Small intestine (tissue), 7 donors: ENCODE results near the gene GLTP. TPM values are rescaled to one million over a fixed set of nuclear protein-coding genes. Genes with fewer than 3 reads are reported as not detected.
A peak's percentile ranks its signal among the peaks of the same experiment; 100 is the strongest.
"Not testable (repeated sequence)": the region's sequence is repeated elsewhere in the genome, so short reads cannot be mapped to it uniquely, and the experiment has no call there.

ENCODE experiments used
- DNase-seq, 2 donors: peaks; one replicate each; pipeline versions ENCODE4 v3.0.0 to v3.0.0-alpha.2; 2013
- FAIRE-seq: peaks from 2 replicates; lab custom pipeline; 2012; peaks lifted over from hg19 to GRCh38; lab: Jason Lieb, UNC
- H3K27ac ChIP-seq, 3 donors: one replicate each; pipeline ENCODE4 v1.5.1; 2013; ENCODE audit warnings: low read length in 2 of 3, mild to moderate bottlenecking in 2 of 3, control low read depth in 1 of 3, inconsistent platforms in 1 of 3, low read depth in 1 of 3, moderate library complexity in 1 of 3
- H3K27me3 ChIP-seq, 3 donors: one replicate each; pipeline ENCODE4 v1.6.1; 2013; ENCODE audit warnings: low read length in 3 of 3, inconsistent platforms in 1 of 3; ENCODE audit not compliant: control insufficient read depth in 3 of 3, insufficient read depth in 3 of 3
- H3K36me3 ChIP-seq, 3 donors: one replicate each; pipeline ENCODE4 v1.6.1; 2013; ENCODE audit warnings: low read length in 3 of 3, inconsistent platforms in 1 of 3, low read depth in 1 of 3, mild to moderate bottlenecking in 1 of 3, moderate library complexity in 1 of 3; ENCODE audit not compliant: control insufficient read depth in 3 of 3, insufficient read depth in 2 of 3
- H3K4me1 ChIP-seq, 3 donors: one replicate each; pipeline ENCODE4 v1.6.1; 2013; ENCODE audit warnings: low read length in 2 of 3, inconsistent platforms in 1 of 3, low read depth in 1 of 3, mild to moderate bottlenecking in 1 of 3, moderate library complexity in 1 of 3; ENCODE audit not compliant: control insufficient read depth in 3 of 3, insufficient read depth in 2 of 3
- H3K4me3 ChIP-seq, 3 donors: one replicate each; pipeline ENCODE4 v1.5.1; 2013; ENCODE audit warnings: low read length in 3 of 3, control low read depth in 1 of 3, inconsistent platforms in 1 of 3, low read depth in 1 of 3, mild to moderate bottlenecking in 1 of 3, moderate library complexity in 1 of 3
- H3K9me3 ChIP-seq, 2 donors: one replicate each; pipeline ENCODE4 v1.6.1; 2013; ENCODE audit warnings: low read depth in 1 of 2, low read length in 1 of 2; ENCODE audit not compliant: control insufficient read depth in 2 of 2, insufficient read depth in 1 of 2
- WGBS, 3 donors: extraction: QIAGEN DNeasy Blood & Tissue Kit; methylation state at CpG; one replicate each; pipeline ENCODE4 v1.1.7; 2013; 5-methylcytosine and 5-hydroxymethylcytosine counted together
- polyA plus RNA-seq, 4 donors: library from polyadenylated mRNA; stranded (reverse) in 3 of 4; unstranded in 1 of 4; fragments of 200-250 nt in 3 of 4; fragments of 120-200 nt in 1 of 4; gene quantifications; one replicate each; pipeline versions ENCODE4 v1.2.1 to v1.2.3, GENCODE V29; 2013
- donor health status: healthy with polysubstance abuse.
- donor health status: control.
- donor health status: control.
- donor health status: Bipolar disorder and iron deficiency.
- donor health status: healthy.

GLTP gene
- polyA plus RNA-seq, 4 donors, result 16.6 to 35.5 (median 32.1) TPM

DNA sequence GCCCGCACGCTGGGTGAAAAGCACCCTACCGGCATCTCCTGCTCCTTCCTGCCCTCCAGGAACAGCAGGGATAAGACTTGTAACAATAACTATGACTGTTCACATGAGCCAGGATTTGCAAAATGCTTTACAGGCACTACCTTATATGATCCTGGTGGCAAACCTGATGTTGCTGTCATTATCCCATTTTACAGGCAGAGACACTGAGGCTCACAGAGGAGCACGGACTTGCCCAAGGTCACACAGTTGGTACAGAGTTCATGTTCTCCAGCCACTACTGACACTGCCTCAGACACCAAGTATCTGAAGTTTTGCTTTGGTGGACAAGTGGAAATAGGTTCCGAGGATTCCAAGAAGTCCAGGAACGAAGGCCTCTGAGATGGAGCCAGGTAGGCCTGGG is 22.6 kb downstream of the GLTP start:
- Histone ChIP-seq H3K4me1 (peaks cover 0 to 18% (median 8%) of the 10 kb centered on the region in 3 donors), H3K36me3 (peaks cover 0 to 62% (median 8%) of the 10 kb centered on the region in 3 donors), H3K9me3 (no peaks in the 10 kb centered on the region), H3K4me3 (no peak overlapping the region), H3K27me3 (no peaks in the 10 kb centered on the region), H3K27ac (no peak overlapping the region)
- 95 to 97% (median 95%) methylated on average over 6 of the region's 6 CpGs for WGBS, 3 donors
- DNase-seq (no peak), FAIRE-seq (no peak)

DNA sequence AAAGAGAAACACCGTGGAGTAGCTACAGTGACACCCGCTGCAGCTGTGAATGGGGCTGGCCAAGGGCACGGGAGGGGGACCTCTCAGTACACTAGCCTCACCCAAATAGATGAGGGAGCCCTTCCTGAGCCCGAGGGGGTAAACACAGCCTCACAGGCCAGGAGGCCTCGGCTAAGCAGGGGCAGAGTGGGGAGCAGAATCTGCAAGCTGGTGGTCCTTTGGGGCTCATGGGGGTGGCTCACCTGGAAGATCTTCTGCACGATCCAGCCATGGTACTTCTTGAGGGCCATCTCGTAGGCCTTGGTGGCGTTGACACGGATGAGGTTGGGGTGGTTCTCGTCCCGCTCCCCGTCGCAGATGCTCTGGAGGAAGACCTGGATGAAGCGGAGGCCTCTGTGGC is 25.0 kb downstream of the GLTP start:
- H3K27me3 ChIP-seq, result no peaks in the 10 kb centered on the region
- DNase-seq, result no peak
- WGBS, 3 donors, result 92 to 95% (median 94%) methylated on average over 14 of the region's 14 CpGs
- H3K9me3 ChIP-seq, result no peaks in the 10 kb centered on the region
- no peak overlapping the region for H3K4me3 ChIP-seq
- peaks cover 0 to 61% (median 8%) of the 10 kb centered on the region in 3 donors for H3K36me3 ChIP-seq
- FAIRE-seq, result no peak
- peaks cover 0 to under 1% (median 0%) of the 10 kb centered on the region in 3 donors for H3K4me1 ChIP-seq
- H3K27ac ChIP-seq, result no peak overlapping the region

DNA sequence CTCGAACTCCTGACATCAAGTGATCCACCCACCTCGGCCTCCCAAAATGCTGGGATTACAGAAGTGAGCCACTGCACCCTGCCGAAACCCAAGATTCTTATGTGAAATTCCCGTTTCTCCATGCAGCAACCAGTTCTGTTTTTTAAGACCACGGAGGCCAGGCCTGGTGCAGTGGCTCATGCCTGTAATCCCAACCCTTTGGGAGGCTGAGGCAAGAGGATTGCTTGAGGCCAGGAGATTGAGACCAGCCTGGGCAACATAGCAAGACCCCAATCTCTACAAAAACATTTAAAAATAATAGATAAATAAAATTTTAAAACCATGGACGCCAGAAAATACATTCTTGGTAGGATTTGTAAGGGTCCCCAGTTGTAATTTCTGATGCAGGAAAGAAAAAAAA is 29.8 kb downstream of the GLTP start:
- not testable (repeated sequence) for H3K9me3 ChIP-seq, FAIRE-seq, H3K4me1 ChIP-seq, DNase-seq, H3K27me3 ChIP-seq, H3K4me3 ChIP-seq, H3K27ac ChIP-seq
- H3K36me3 ChIP-seq, result peaks cover 0 to 30% (median 5%) of the 10 kb centered on the region in 3 donors
- 89 to 94% (median 90%) methylated on average over 6 of the region's 6 CpGs for WGBS, 3 donors

DNA sequence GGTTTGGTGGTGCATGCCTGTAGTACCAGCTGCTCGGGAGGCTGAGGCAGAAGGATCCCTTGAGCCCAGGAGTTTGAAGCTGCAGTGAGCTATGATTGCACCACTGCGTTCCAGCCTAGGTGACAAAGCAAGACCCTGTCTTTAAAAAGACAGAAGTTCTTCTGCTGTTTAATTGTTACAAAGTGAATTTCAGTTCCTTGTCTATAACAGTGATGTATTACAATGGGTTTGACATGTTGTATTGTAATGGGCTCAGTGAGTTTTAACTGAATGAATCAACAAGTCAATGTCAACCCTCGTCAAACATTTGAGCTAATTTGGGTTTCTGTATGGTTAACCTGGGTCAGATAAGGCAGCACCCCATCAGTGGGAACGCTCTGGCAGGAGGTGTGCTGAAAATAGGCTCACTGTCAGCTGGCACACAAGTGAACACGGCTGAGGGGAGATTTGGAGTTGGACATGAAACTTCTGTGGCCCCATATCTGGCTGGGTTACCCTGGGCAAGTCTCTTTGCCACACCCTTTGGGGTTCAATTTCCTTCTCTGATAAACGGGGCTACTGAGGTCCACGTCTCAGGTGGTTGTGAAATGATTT is 33.1 kb downstream of the GLTP start:
- H3K4me1 ChIP-seq, result peaks cover 0 to 11% (median 3%) of the 10 kb centered on the region in 3 donors
- FAIRE-seq (no peak), DNase-seq (peak in 1 of 2 donors; percentile 56)
- no peaks in the 10 kb centered on the region for H3K9me3 ChIP-seq
- no peak overlapping the region for H3K4me3 ChIP-seq
- whole genome bisulfite sequencing, 3 donors, result 30 to 47% (median 36%) methylated on average over 7 of the region's 7 CpGs
- H3K27ac ChIP-seq, result no peak overlapping the region
- H3K27me3 ChIP-seq, result no peaks in the 10 kb centered on the region
- peaks cover 0 to 6% (median 0%) of the 10 kb centered on the region in 3 donors for H3K36me3 ChIP-seq

DNA sequence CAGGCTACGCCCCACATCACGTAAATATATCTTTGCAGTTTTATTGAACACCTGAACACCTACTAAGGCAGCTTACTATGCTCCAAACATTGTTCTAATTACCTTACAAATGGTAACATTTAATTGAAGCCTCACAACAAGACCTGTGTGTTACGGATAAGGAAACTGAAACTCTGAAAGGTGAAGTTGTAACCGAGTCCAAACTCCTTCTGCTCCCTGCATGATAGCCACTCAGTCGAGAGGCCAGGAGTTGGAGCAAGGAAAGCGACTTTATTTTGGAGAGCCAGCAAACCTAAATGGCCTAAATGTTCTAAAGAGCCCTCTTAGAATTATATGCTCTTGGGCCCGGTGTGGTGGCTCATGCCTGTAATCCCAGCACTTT is 34.5 kb downstream of the GLTP start:
- no peaks in the 10 kb centered on the region for H3K27me3 ChIP-seq
- no peaks in the 10 kb centered on the region for H3K9me3 ChIP-seq
- peaks cover 0 to 11% (median 3%) of the 10 kb centered on the region in 3 donors for H3K4me1 ChIP-seq
- FAIRE-seq (no peak), DNase-seq (peak; percentile 53 to 61)
- H3K4me3 ChIP-seq, result peak overlapping the region in 1 of 3 donors; percentile 8
- H3K27ac ChIP-seq, result no peak overlapping the region
- WGBS, 3 donors, result 33 to 67% (median 50%) methylated on average over 7 of the region's 7 CpGs
- H3K36me3 ChIP-seq, result peaks cover 0 to 3% (median 0%) of the 10 kb centered on the region in 3 donors

DNA sequence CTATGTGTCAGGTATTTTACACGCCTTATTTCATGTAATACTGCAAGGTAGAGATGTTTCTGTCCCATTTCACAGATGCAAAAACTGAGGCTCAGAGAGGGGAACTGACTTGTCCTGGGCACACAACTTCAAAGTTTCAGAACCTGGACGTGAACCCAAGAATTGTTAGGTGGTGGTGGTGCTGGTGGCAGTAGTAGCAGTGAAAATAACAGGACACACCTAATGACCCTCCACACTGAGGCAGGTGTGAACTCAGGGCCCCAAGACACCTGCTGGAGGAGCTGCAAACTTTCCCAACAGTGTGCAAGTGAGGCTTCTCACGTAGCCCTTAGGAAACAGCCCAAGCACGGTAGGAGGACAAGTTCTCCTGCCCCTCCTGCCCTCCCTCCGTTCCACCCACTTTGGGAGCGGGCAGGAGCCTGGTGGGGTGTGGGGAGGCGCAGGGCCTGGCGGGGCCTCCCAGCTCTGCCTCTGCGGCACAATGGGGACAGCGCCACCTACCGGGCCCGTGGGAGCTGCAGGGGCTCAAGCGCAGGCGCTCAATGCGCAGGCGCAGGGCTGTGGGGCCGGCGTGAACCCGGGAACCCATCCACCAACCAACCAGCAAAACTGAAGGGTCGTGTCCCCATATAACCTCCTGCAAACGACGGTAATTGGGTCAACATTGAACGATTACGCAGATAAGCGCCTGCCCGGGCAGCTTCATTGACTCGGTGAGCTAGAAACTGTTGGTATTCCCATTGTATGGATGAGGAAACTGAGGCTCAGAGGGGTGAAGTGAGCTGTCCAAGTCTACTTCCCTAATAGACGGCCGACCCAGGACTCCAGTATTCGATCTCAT is 35.1 kb downstream of the GLTP start:
- Histone ChIP-seq H3K27me3 (no peaks in the 10 kb centered on the region), H3K27ac (no peak overlapping the region), H3K4me3 (peak overlapping the region in 1 of 3 donors; percentile 8), H3K4me1 (peaks cover 0 to 11% (median 3%) of the 10 kb centered on the region in 3 donors), H3K9me3 (no peaks in the 10 kb centered on the region), H3K36me3 (no peaks in the 10 kb centered on the region)
- DNase-seq (peak; percentile 81 to 92), FAIRE-seq (no peak)
- WGBS, 3 donors, result 4 to 9% (median 7%) methylated on average over 29 to 30 of the region's 30 CpGs

DNA sequence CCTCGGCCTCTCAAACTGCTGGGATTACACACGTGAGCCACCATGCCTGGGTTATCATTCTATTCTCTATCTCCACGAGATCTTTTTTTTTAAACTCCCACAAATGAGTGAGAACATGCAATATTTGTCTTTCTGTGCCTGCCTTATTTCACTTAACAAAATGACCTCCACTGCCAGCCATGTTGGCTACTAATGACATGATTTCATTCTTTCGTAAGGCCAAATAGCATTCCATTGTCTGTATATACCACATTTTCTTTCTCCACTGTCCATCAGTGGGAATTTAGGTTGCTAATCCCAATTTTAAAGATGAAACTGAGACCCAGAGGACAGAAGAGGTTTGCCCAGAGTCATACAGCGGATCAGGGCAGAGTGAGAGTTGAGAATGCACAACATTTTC is 36.2 kb downstream of the GLTP start:
- H3K9me3 ChIP-seq, result no peaks in the 10 kb centered on the region
- no peak overlapping the region for H3K4me3 ChIP-seq

DNA sequence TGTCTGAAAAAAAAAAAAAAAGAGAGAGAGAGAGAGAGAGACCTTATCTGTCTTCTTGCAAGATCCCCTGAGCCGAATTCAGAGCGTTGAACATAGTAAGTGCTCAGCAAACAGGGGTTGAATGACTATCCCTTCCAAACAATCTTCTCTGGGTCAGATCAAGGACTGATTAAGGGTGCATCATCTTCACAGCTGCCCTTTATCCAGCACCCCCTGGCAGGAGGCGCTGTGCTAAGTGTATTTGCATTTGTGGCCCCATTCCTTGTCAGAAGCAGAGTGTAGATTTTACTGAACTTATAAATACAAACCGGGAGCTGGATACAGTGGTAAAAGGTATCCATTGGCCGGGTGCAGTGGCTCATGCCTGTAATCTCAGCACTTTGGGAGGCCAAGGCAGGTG is 38.3 kb downstream of the GLTP start:
- 77 to 84% (median 84%) methylated on average over 5 of the region's 5 CpGs for WGBS, 3 donors
- H3K4me3 ChIP-seq, result no peak overlapping the region
- H3K36me3 ChIP-seq, result no peaks in the 10 kb centered on the region
- H3K9me3 ChIP-seq, result no peaks in the 10 kb centered on the region
- H3K27me3 ChIP-seq, result no peaks in the 10 kb centered on the region
- FAIRE-seq (no peak), DNase-seq (no peak)
- no peak overlapping the region for H3K27ac ChIP-seq
- H3K4me1 ChIP-seq, result peaks cover 0 to 6% (median 0%) of the 10 kb centered on the region in 3 donors

More for the DNA sequence above, 36.2 kb downstream of the GLTP start:
- H3K27me3 ChIP-seq, result no peaks in the 10 kb centered on the region
- no peak for DNase-seq
- no peak for FAIRE-seq
- peaks cover 0 to 11% (median 3%) of the 10 kb centered on the region in 3 donors for H3K4me1 ChIP-seq
- 62 to 78% (median 72%) methylated on average over 5 of the region's 5 CpGs for WGBS, 3 donors
- no peak overlapping the region for H3K27ac ChIP-seq
- no peaks in the 10 kb centered on the region for H3K36me3 ChIP-seq
